HL-60 (cell line): ENCODE measurements around the gene CDH23.

Experiments
- DNase-seq, 2 experiments: peaks; one replicate each; pipeline ENCODE4 v3.0.0-alpha.2; 2010 to 2020; ENCODE audit warnings: low read depth in 1 of 2, low spot score in 1 of 2
- H3K27ac ChIP-seq: fragments of 250-450 bp; sonication (Bioruptor Pico); replicated peaks from 2 replicates; pipeline ENCODE4 v1.5.1; 2020; ENCODE audit warnings: mild to moderate bottlenecking, moderate library complexity
- H3K27me3 ChIP-seq: fragments of 250-450 bp; sonication (Bioruptor Pico); 2 replicates; pipeline ENCODE4 v1.5.1; 2021; ENCODE audit warnings: mild to moderate bottlenecking, moderate library complexity; ENCODE audit not compliant: insufficient read depth, poor library complexity, severe bottlenecking
- H3K4me3 ChIP-seq: replicated peaks from 2 replicates; pipeline ENCODE4 v1.5.1; 2011; ENCODE audit warnings: mild to moderate bottlenecking, control low read depth, low read length; ENCODE audit not compliant: insufficient read depth
- GABPA ChIP-seq: IDR thresholded peaks from 2 replicates; pipeline ENCODE4 v1.6.1; 2012; ENCODE audit warnings: low read depth
- POLR2AphosphoS5 ChIP-seq: IDR thresholded peaks from 2 replicates; pipeline ENCODE4 v1.6.1; 2012; ENCODE audit warnings: low read depth
- SPI1 ChIP-seq: IDR thresholded peaks from 2 replicates; pipeline ENCODE4 v1.6.1; 2012; ENCODE audit warnings: low read depth, mild to moderate bottlenecking, borderline replicate concordance
- TF ChIP-seq, protein P1 (sequence below): IDR thresholded peaks from 2 replicates; pipeline ENCODE4 v1.6.1; 2012; ENCODE audit warnings: low read depth; ENCODE audit not compliant: insufficient replicate concordance
- TF ChIP-seq, protein P2 (sequence below): IDR thresholded peaks from one replicate; pipeline ENCODE4 v1.5.1; 2011; ENCODE audit warnings: low read length, control low read depth, inconsistent platforms; ENCODE audit not compliant: insufficient read depth

Gene CDH23

DNA sequence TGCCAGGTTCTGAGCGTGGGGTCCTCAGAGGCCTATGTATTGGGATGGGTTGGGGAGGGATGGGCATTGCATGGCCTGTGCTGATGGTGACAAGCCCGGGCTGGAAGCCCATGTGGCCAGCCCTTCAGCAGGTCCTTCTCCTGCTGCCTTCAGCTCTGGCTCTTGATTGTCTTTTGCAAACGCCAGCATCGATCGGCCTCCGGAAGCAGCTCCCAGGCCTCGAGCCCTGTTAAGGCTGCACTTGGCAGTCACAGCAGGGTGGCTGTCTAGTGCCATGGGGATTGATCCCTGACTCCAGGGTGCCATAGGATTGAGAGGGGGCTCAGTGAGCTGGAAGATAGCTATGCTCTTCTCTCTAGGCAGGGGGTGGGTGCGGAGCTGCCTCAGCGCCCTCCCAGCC, 51.4 kb downstream of the CDH23 start:
- DNase-seq: no peak
- Histone ChIP-seq H3K27ac (no peak overlapping the region), H3K4me3 (no peak overlapping the region), H3K27me3 (no peaks in the 10 kb centered on the region)
- TF ChIP-seq POLR2AphosphoS5: no peak
- TF ChIP-seq SPI1: no peak
- no peak for TF ChIP-seq GABPA
- TF ChIP-seq, protein P1, sequence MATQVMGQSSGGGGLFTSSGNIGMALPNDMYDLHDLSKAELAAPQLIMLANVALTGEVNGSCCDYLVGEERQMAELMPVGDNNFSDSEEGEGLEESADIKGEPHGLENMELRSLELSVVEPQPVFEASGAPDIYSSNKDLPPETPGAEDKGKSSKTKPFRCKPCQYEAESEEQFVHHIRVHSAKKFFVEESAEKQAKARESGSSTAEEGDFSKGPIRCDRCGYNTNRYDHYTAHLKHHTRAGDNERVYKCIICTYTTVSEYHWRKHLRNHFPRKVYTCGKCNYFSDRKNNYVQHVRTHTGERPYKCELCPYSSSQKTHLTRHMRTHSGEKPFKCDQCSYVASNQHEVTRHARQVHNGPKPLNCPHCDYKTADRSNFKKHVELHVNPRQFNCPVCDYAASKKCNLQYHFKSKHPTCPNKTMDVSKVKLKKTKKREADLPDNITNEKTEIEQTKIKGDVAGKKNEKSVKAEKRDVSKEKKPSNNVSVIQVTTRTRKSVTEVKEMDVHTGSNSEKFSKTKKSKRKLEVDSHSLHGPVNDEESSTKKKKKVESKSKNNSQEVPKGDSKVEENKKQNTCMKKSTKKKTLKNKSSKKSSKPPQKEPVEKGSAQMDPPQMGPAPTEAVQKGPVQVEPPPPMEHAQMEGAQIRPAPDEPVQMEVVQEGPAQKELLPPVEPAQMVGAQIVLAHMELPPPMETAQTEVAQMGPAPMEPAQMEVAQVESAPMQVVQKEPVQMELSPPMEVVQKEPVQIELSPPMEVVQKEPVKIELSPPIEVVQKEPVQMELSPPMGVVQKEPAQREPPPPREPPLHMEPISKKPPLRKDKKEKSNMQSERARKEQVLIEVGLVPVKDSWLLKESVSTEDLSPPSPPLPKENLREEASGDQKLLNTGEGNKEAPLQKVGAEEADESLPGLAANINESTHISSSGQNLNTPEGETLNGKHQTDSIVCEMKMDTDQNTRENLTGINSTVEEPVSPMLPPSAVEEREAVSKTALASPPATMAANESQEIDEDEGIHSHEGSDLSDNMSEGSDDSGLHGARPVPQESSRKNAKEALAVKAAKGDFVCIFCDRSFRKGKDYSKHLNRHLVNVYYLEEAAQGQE: no peak
- TF ChIP-seq, protein P2, sequence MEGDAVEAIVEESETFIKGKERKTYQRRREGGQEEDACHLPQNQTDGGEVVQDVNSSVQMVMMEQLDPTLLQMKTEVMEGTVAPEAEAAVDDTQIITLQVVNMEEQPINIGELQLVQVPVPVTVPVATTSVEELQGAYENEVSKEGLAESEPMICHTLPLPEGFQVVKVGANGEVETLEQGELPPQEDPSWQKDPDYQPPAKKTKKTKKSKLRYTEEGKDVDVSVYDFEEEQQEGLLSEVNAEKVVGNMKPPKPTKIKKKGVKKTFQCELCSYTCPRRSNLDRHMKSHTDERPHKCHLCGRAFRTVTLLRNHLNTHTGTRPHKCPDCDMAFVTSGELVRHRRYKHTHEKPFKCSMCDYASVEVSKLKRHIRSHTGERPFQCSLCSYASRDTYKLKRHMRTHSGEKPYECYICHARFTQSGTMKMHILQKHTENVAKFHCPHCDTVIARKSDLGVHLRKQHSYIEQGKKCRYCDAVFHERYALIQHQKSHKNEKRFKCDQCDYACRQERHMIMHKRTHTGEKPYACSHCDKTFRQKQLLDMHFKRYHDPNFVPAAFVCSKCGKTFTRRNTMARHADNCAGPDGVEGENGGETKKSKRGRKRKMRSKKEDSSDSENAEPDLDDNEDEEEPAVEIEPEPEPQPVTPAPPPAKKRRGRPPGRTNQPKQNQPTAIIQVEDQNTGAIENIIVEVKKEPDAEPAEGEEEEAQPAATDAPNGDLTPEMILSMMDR: no peak

DNA sequence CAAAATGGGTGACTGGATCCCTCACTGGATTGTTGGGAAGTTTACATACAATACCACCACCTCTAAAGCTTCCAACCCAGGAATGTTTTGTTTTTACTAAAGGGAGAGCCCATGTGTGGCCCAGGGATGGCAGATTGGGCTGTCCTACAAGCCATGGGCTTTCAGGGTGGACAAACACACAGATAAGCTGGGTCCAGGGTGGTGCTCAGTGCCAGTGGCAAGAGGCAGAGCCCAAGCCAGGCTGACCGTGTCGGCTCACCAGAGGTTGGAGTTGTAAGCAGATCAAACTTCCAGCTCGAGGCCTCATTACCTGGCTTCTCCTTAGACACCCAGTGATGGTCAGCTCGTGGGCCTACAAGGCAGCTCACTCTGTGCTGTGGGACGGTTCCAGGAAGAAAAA, 52.3 kb downstream of the CDH23 start:
- Histone ChIP-seq H3K27me3 (no peaks in the 10 kb centered on the region), H3K27ac (no peak overlapping the region), H3K4me3 (no peak overlapping the region)
- TF ChIP-seq, protein P1: no peak
- no peak for TF ChIP-seq POLR2AphosphoS5
- TF ChIP-seq, protein P2: no peak
- TF ChIP-seq SPI1: no peak
- no peak for TF ChIP-seq GABPA
- DNase-seq: no peak

DNA sequence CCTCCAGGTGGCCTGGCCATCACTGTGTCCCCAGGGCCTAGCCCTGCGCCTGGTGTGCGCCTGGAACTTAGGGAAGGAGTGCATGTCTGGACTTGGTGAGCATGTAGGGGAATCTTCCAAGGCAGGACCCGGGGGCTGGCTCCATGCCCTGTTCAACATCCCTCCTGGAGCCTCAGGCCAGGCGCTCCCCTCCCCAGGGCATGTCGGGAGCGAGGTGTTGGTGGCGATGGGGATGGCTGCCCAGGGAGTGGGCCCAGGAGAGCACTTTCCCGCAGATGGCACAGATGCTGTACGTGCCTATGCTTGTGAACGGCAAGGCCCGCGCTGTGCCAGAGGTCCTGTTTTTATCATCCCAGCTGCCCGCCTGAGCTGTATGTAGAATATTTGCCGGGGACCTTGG, 55.0 kb downstream of the CDH23 start:
- peaks cover 3% of the 10 kb centered on the region for H3K27me3 ChIP-seq
- TF ChIP-seq, protein P2: no peak
- TF ChIP-seq GABPA: no peak
- TF ChIP-seq POLR2AphosphoS5: no peak
- DNase-seq: no peak
- H3K27ac ChIP-seq: no peak overlapping the region
- no peak overlapping the region for H3K4me3 ChIP-seq

DNA sequence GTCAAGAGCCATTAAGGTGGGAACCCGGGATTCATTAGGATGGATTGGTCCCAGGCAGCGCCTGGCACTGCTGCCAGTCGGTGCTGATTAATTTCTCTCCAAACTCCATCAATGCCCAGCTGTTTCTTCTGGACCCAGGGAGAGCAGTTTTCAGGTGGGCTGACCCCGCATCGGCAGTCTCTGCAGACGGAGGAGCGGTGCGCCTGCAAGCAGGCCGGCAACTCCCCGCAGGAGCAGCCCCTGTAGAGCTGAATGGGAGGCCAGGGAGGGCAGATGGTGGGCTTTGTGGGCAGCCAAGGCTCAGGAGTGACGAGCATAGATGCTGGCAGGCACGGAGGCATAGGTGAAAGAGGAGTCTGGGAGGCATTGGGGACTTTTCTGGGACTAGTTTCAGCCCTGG, 56.5 kb downstream of the CDH23 start:
- Histone ChIP-seq H3K27me3 (peaks cover 3% of the 10 kb centered on the region), H3K4me3 (no peak overlapping the region), H3K27ac (no peak overlapping the region)
- DNase-seq: no peak
- TF ChIP-seq, protein P2: no peak
- no peak for TF ChIP-seq GABPA
- TF ChIP-seq, protein P1: no peak
- no peak for TF ChIP-seq SPI1
- no peak for TF ChIP-seq POLR2AphosphoS5
